HepG2 (cell line): ENCODE measurements around the gene DPEP2NB. TPM values are rescaled to one million over a fixed set of nuclear protein-coding genes. Genes with fewer than 3 reads are reported as not detected.
A peak's percentile ranks its signal among the peaks of the same experiment; 100 is the strongest.

ENCODE experiments used
- ARID3A ChIP-seq: IDR thresholded peaks from 2 replicates; pipeline ENCODE4 v1.6.1; 2012; ENCODE audit warnings: low read depth, low read length, improper control_type of control experiment
- FOXA3 ChIP-seq: IDR thresholded peaks from 2 replicates; pipeline ENCODE4 v1.6.1; 2016; ENCODE audit warnings: missing genetic modification reagents, missing compliant biosample characterization
- GPBP1L1 ChIP-seq: sonication (generic); formaldehyde crosslinking; IDR thresholded peaks from 2 replicates; pipeline ENCODE4 v1.5.0; 2020; ENCODE audit warnings: mild to moderate bottlenecking, missing genetic modification reagents
- HNF4G ChIP-seq, 2 experiments: sonication (generic) in 1 of 2; formaldehyde crosslinking in 1 of 2; IDR thresholded peaks; 2 replicates each; pipeline versions ENCODE4 v1.4.0 to v1.6.1; 2011 to 2020; ENCODE audit warnings: borderline replicate concordance in 2 of 2, low read depth in 2 of 2, mild to moderate bottlenecking in 2 of 2, low read length in 1 of 2, missing genetic modification reagents in 1 of 2, moderate library complexity in 1 of 2
- MED13 ChIP-seq: sonication (generic); formaldehyde crosslinking; IDR thresholded peaks from 2 replicates; pipeline ENCODE4 v1.5.0; 2020; ENCODE audit warnings: missing genetic modification reagents
- MYC ChIP-seq: sonication (generic); formaldehyde crosslinking; IDR thresholded peaks from 2 replicates; pipeline ENCODE4 v1.9.0; 2021; ENCODE audit warnings: missing genetic modification reagents, borderline replicate concordance
- POLR2AphosphoS2 ChIP-seq: IDR thresholded peaks from 2 replicates; pipeline ENCODE4 v1.6.1; 2011; ENCODE audit warnings: low read depth, low read length, improper control_type of control experiment
- SMARCC2 ChIP-seq: fragments of 450-650 bp; IDR thresholded peaks from 2 replicates; pipeline ENCODE4 v1.6.1; 2017; ENCODE audit warnings: antibody characterized with exemption, mild to moderate bottlenecking
- SOX5 ChIP-seq: IDR thresholded peaks from 2 replicates; pipeline ENCODE4 v1.6.1; 2016; ENCODE audit warnings: borderline replicate concordance
- SPEN ChIP-seq: sonication (generic); formaldehyde crosslinking; IDR thresholded peaks from 2 replicates; pipeline ENCODE4 v1.5.1; 2020; ENCODE audit warnings: low read depth, mild to moderate bottlenecking, missing genetic modification reagents
- STAT6 ChIP-seq: sonication (generic); formaldehyde crosslinking; IDR thresholded peaks from 2 replicates; pipeline ENCODE4 v1.4.0; 2020; ENCODE audit warnings: missing genetic modification reagents, mild to moderate bottlenecking, borderline replicate concordance
- ZNF20 ChIP-seq: sonication (generic); formaldehyde crosslinking; IDR thresholded peaks from 2 replicates; pipeline ENCODE4 v1.4.0; 2020; ENCODE audit warnings: mild to moderate bottlenecking, moderate library complexity, missing genetic modification reagents
- ZNF260 ChIP-seq: sonication (generic); formaldehyde crosslinking; IDR thresholded peaks from 2 replicates; pipeline ENCODE4 v1.4.0; 2020; ENCODE audit warnings: missing genetic modification reagents, low read depth, mild to moderate bottlenecking, borderline replicate concordance
- ZNF280B ChIP-seq: sonication (generic); formaldehyde crosslinking; IDR thresholded peaks from 2 replicates; pipeline ENCODE4 v1.5.0; 2020; ENCODE audit warnings: missing genetic modification reagents, mild to moderate bottlenecking, borderline replicate concordance
- ZNF598 ChIP-seq: sonication (generic); formaldehyde crosslinking; IDR thresholded peaks from 2 replicates; pipeline ENCODE4 v1.5.1; 2020; ENCODE audit warnings: mild to moderate bottlenecking, missing genetic modification reagents, borderline replicate concordance
- ZNF781 ChIP-seq: sonication (generic); formaldehyde crosslinking; IDR thresholded peaks from 2 replicates; pipeline ENCODE4 v1.5.1; 2020; ENCODE audit warnings: borderline replicate concordance, mild to moderate bottlenecking, missing genetic modification reagents; ENCODE audit errors: not compliant biosample characterization
- ZNF816 ChIP-seq: sonication (generic); formaldehyde crosslinking; IDR thresholded peaks from 2 replicates; pipeline ENCODE4 v1.8.0; 2022; ENCODE audit warnings: missing genetic modification reagents, mild to moderate bottlenecking, borderline replicate concordance
- ZSCAN20 ChIP-seq: sonication (generic); formaldehyde crosslinking; IDR thresholded peaks from 2 replicates; pipeline ENCODE4 v1.4.0; 2020; ENCODE audit warnings: missing genetic modification reagents, mild to moderate bottlenecking, borderline replicate concordance
- polyA plus RNA-seq, 8 experiments: library from polyadenylated mRNA; depleted of rRNA in 3 of 8; stranded (reverse) in 7 of 8; unstranded in 1 of 8; fragments of >200 nt; fragmentation: Illumina TruSeq in 4 of 8; extraction: Trizol in 4 of 8; gene quantifications; 2 replicates each; pipeline versions ENCODE4 v1.2.1 to v1.2.3, GENCODE V29; 2011 to 2016; ENCODE audit warnings: low read depth in 4 of 8, missing spikeins in 1 of 8, mixed read lengths in 1 of 8; ENCODE audit not compliant: insufficient read depth in 1 of 8
- total RNA-seq, 5 experiments: library from RNA; depleted of rRNA; stranded (reverse); fragments of >200 nt; fragmentation: Illumina TruSeq; extraction: Trizol; gene quantifications; 2 replicates each; pipeline ENCODE4 v1.2.3, GENCODE V29; 2016; ENCODE audit warnings: low read depth in 1 of 5

Gene DPEP2NB
- total and polyA plus RNA-seq, 2 of the 13 experiments (the other 11 are each of a cell fraction or from before 2014, with no cell fraction given): not detected

- no peak for TF ChIP-seq ARID3A
- TF ChIP-seq HNF4G (IDR thresholded peaks at IDR 0.05; ENCODE audit: borderline replicate concordance, low read depth, low read length): no peak
- no peak for TF ChIP-seq HNF4G (CRISPR knock-in tag; IDR thresholded peaks at IDR 0.05; ENCODE audit: borderline replicate concordance, low read depth)
- TF ChIP-seq ZNF781 (CRISPR knock-in tag): no peak
- peak; percentile 72; the same call in 1 of the 2 replicates for TF ChIP-seq ZSCAN20
- peak; percentile 59; the same call in 1 of the 2 replicates for TF ChIP-seq ZNF598
- no peak for TF ChIP-seq ZNF20 (CRISPR knock-in tag)
- TF ChIP-seq ZNF816 (CRISPR knock-in tag): no peak
- peak; percentile 33; the same call in 1 of the 2 replicates for TF ChIP-seq SOX5 (CRISPR knock-in tag)
- TF ChIP-seq ZNF280B (CRISPR knock-in tag): no peak
- TF ChIP-seq ZNF260 (CRISPR knock-in tag): no peak
- TF ChIP-seq GPBP1L1: no peak
- TF ChIP-seq SMARCC2: no peak
- TF ChIP-seq POLR2AphosphoS2: no peak
- peak; percentile 84 for TF ChIP-seq SPEN (CRISPR knock-in tag)
- TF ChIP-seq STAT6: no peak
- no peak for TF ChIP-seq MED13 (CRISPR knock-in tag)
- TF ChIP-seq FOXA3 (CRISPR knock-in tag): no peak; the same call in 1 of the 2 replicates
- peak; percentile 82 for TF ChIP-seq MYC
Measured at GRCh38 chr16:67993207-67994039, 22.3 kb downstream of the DPEP2NB start (continued).
